Brain pericyte (primary cell): ENCODE data around the gene SNTG2.

Source experiments
- DNase-seq: peaks from one replicate; pipeline ENCODE4 v3.0.0-alpha.2; 2012; ENCODE audit warnings: low read depth, low spot score

SNTG2 gene

GRCh38 chr2:1231466-1232063, 280.9 kb downstream of the SNTG2 start:
- peak; percentile 87 for DNase-seq

GRCh38 chr2:1233281-1233680, 282.6 kb downstream of the SNTG2 start:
- DNase-seq, result peak; percentile 77

- peak; percentile 58 for DNase-seq
Observed at GRCh38 chr2:1234731-1235308, 284.2 kb downstream of the SNTG2 start.

- DNase-seq, result no peak
Observed at GRCh38 chr2:1235806-1236205, 285.2 kb downstream of the SNTG2 start.

- DNase-seq, result no peak
Observed at GRCh38 chr2:1236606-1237005, 286.0 kb downstream of the SNTG2 start.

- DNase-seq, result no peak
Observed at GRCh38 chr2:1237783-1238182, 287.1 kb downstream of the SNTG2 start.

GRCh38 chr2:1238598-1239138, 288.0 kb downstream of the SNTG2 start:
- DNase-seq, result no peak

- DNase-seq, result no peak
Observed at GRCh38 chr2:1245193-1245592, 294.5 kb downstream of the SNTG2 start.

- no peak for DNase-seq
Observed at GRCh38 chr2:1246239-1246638, 295.6 kb downstream of the SNTG2 start.

- no peak for DNase-seq
Observed at GRCh38 chr2:1246991-1247390, 296.3 kb downstream of the SNTG2 start.

GRCh38 chr2:1248187-1248586, 297.5 kb downstream of the SNTG2 start:
- DNase-seq, result no peak

- DNase-seq, result no peak
Observed at GRCh38 chr2:1249897-1250687, 299.4 kb downstream of the SNTG2 start.

GRCh38 chr2:1251520-1251919, 300.9 kb downstream of the SNTG2 start:
- no peak for DNase-seq

GRCh38 chr2:1253629-1254028, 303.0 kb downstream of the SNTG2 start:
- no peak for DNase-seq

- no peak for DNase-seq
Observed at GRCh38 chr2:1254662-1255343, 304.2 kb downstream of the SNTG2 start.

- no peak for DNase-seq
Observed at GRCh38 chr2:1256632-1257324, 306.1 kb downstream of the SNTG2 start.

GRCh38 chr2:1257334-1257733, 306.7 kb downstream of the SNTG2 start:
- no peak for DNase-seq

- no peak for DNase-seq
Observed at GRCh38 chr2:1259746-1260145, 309.1 kb downstream of the SNTG2 start.

- DNase-seq, result no peak
Observed at GRCh38 chr2:1262609-1263008, 312.0 kb downstream of the SNTG2 start.

GRCh38 chr2:1265454-1265853, 314.8 kb downstream of the SNTG2 start:
- DNase-seq, result no peak

- DNase-seq, result no peak
Observed at GRCh38 chr2:1266351-1266750, 315.7 kb downstream of the SNTG2 start.

GRCh38 chr2:1268034-1268433, 317.4 kb downstream of the SNTG2 start:
- no peak for DNase-seq
